Measurements from ENCODE around the gene RAI1. TPM values are rescaled to one million over a fixed set of nuclear protein-coding genes. Genes with fewer than 3 reads are reported as not detected.
A peak's percentile ranks its signal among the peaks of the same experiment; 100 is the strongest.

RAI1 gene
- total and polyA plus RNA-seq, 2 experiments from 2014 or later, result 0.87 to 0.89 TPM

- Histone ChIP-seq H3K27ac (ENCODE audit: low read depth) (no peak overlapping the region), H3K9me2 (ENCODE audit: insufficient read depth) (no peaks in the 10 kb centered on the region), H3K36me3 (ENCODE audit: insufficient read depth) (no peaks in the 10 kb centered on the region), H3K27me3 (ENCODE audit: insufficient read depth) (no peaks in the 10 kb centered on the region), H3F3A (replicated peaks; ENCODE audit: low read depth) (no peaks in the 10 kb centered on the region), H3K4me3 (no peak overlapping the region), H4K20me1 (replicated peaks; ENCODE audit: insufficient read depth) (no peaks in the 10 kb centered on the region), H3K4me1 (ENCODE audit: insufficient read depth) (no peaks in the 10 kb centered on the region), H3K4me2 (no peak overlapping the region), H2AFZ (no peak overlapping the region), H3K79me2 (replicated peaks; ENCODE audit: insufficient read depth) (no peaks in the 10 kb centered on the region)
- Mint-ChIP-seq H3K9me3 (no peaks in the 10 kb centered on the region; the same call in 2 of the 3 replicates), H3K27me3 (ENCODE audit: insufficient read depth, low read depth, poor library complexity) (peaks cover 12% of the 10 kb centered on the region), H3K27ac (no peak overlapping the region), H3K36me3 (ENCODE audit: low read depth) (no peaks in the 10 kb centered on the region), H3K4me3 (no peak overlapping the region), H3K4me1 (peaks cover 14% of the 10 kb centered on the region)
- ATAC-seq (no peak), DNase-seq (ENCODE audit: low spot score) (no peak)
- TF ChIP-seq CTCF (conservative IDR thresholded peaks at IDR 0.05; ENCODE audit: low read depth in 2 of 2) (no peak), STAT1 (IDR thresholded peaks at IDR 0.05; ENCODE audit: unreplicated experiment) (no peak), CREB1 (CRISPR knock-in tag; IDR thresholded peaks at IDR 0.05; ENCODE audit: low read depth) (no peak), ZNF331 (CRISPR knock-in tag; IDR thresholded peaks at IDR 0.05; ENCODE audit: low read depth) (no peak), POLR2AphosphoS5 (IDR thresholded peaks at IDR 0.05; ENCODE audit: low read depth) (no peak), REST (IDR thresholded peaks at IDR 0.05; ENCODE audit: unreplicated experiment) (no peak), EZH2phosphoT487 (IDR thresholded peaks at IDR 0.05; ENCODE audit: unreplicated experiment) (no peak), EZH2 (IDR thresholded peaks at IDR 0.05; ENCODE audit: low read depth, unreplicated experiment) (no peak)
Observed at GRCh38 chr17:17768424-17769088, 87.3 kb downstream of the RAI1 start.

- Mint-ChIP-seq H3K9me3 (no peaks in the 10 kb centered on the region), H3K4me3 (no peak overlapping the region), H3K27me3 (ENCODE audit: insufficient read depth, low read depth, poor library complexity) (peaks cover 14% of the 10 kb centered on the region), H3K4me1 (peaks cover 12% of the 10 kb centered on the region), H3K36me3 (ENCODE audit: low read depth) (no peaks in the 10 kb centered on the region), H3K27ac (no peak overlapping the region)
- Histone ChIP-seq H3K4me1 (ENCODE audit: insufficient read depth) (no peaks in the 10 kb centered on the region), H3K79me2 (replicated peaks; ENCODE audit: insufficient read depth) (no peaks in the 10 kb centered on the region), H3F3A (replicated peaks; ENCODE audit: low read depth) (no peaks in the 10 kb centered on the region), H3K27me3 (ENCODE audit: insufficient read depth) (no peaks in the 10 kb centered on the region), H3K4me3 (no peak overlapping the region), H3K9me2 (ENCODE audit: insufficient read depth) (no peaks in the 10 kb centered on the region), H3K4me2 (no peak overlapping the region), H4K20me1 (replicated peaks; ENCODE audit: insufficient read depth) (no peaks in the 10 kb centered on the region), H2AFZ (no peak overlapping the region), H3K36me3 (ENCODE audit: insufficient read depth) (no peaks in the 10 kb centered on the region), H3K27ac (ENCODE audit: low read depth) (no peak overlapping the region)
- TF ChIP-seq EZH2phosphoT487 (IDR thresholded peaks at IDR 0.05; ENCODE audit: unreplicated experiment) (no peak), JUNB (IDR thresholded peaks at IDR 0.05; ENCODE audit: unreplicated experiment) (no peak), ZNF331 (CRISPR knock-in tag; IDR thresholded peaks at IDR 0.05; ENCODE audit: low read depth) (no peak)
- DNase-seq (ENCODE audit: low spot score) (no peak), ATAC-seq (peak; percentile 64)
Observed at GRCh38 chr17:17769869-17770631, 88.8 kb downstream of the RAI1 start.

All from GM23338 (cell line).